T-helper 22 cell (primary cell): Measurements from ENCODE around the gene MACROD1.
"Not testable (repeated sequence)": the region's sequence is repeated elsewhere in the genome, so short reads cannot be mapped to it uniquely, and the experiment has no call there.

ENCODE experiments used
- DNase-seq: peaks from one replicate; pipeline ENCODE4 v3.0.0-alpha.2; 2020; ENCODE audit warnings: low read depth

Gene MACROD1

GRCh38 chr11:64056213-64056785, 109.6 kb downstream of the MACROD1 start:
- DNase-seq, result no peak

- DNase-seq, result no peak
Observed at GRCh38 chr11:64055077-64055476, 110.8 kb downstream of the MACROD1 start.

GRCh38 chr11:64053699-64054098, 112.2 kb downstream of the MACROD1 start:
- no peak for DNase-seq

- no peak for DNase-seq
Observed at GRCh38 chr11:64052938-64053622, 112.8 kb downstream of the MACROD1 start.

- DNase-seq, result no peak
Observed at GRCh38 chr11:64052436-64052835, 113.5 kb downstream of the MACROD1 start.

- DNase-seq, result no peak
Observed at GRCh38 chr11:64051297-64051696, 114.6 kb downstream of the MACROD1 start.

- no peak for DNase-seq
Observed at GRCh38 chr11:64049509-64049908, 116.4 kb downstream of the MACROD1 start.

- DNase-seq, result no peak
Observed at GRCh38 chr11:64048042-64048854, 117.7 kb downstream of the MACROD1 start.

- DNase-seq, result not testable (repeated sequence)
Observed at GRCh38 chr11:64047373-64047772, 118.5 kb downstream of the MACROD1 start.

- DNase-seq, result no peak
Observed at GRCh38 chr11:64045700-64046099, 120.2 kb downstream of the MACROD1 start.

- no peak for DNase-seq
Observed at GRCh38 chr11:64044730-64045393, 121.1 kb downstream of the MACROD1 start.

GRCh38 chr11:64043545-64043944, 122.4 kb downstream of the MACROD1 start:
- DNase-seq, result no peak

GRCh38 chr11:64042301-64042700, 123.6 kb downstream of the MACROD1 start:
- DNase-seq, result no peak

GRCh38 chr11:64041846-64042245, 124.1 kb downstream of the MACROD1 start:
- no peak for DNase-seq

GRCh38 chr11:64040684-64041322, 125.1 kb downstream of the MACROD1 start:
- no peak for DNase-seq

GRCh38 chr11:64039012-64039665, 126.8 kb downstream of the MACROD1 start:
- DNase-seq, result no peak

- no peak for DNase-seq
Observed at GRCh38 chr11:64038500-64038899, 127.4 kb downstream of the MACROD1 start.

- DNase-seq, result no peak
Observed at GRCh38 chr11:64037027-64037634, 128.8 kb downstream of the MACROD1 start.

- no peak for DNase-seq
Observed at GRCh38 chr11:64036087-64037026, 129.6 kb downstream of the MACROD1 start.

GRCh38 chr11:64035576-64035975, 130.3 kb downstream of the MACROD1 start, which contains the start of gene FLRT1:
TSS of gene FLRT1 (plus strand) at chr11:64035931. CDS start at chr11:64116268, 80,337 bp downstream.
- DNase-seq, result no peak
